K562 treated with DMSO at 1 percent for 12 hours (cell line): ENCODE results near the gene DIDO1. TPM values are rescaled to one million over a fixed set of nuclear protein-coding genes. Genes with fewer than 3 reads are reported as not detected.

Source experiments
- total RNA-seq: library from RNA; unstranded; fragments of 300-600 nt; gene quantifications from 2 replicates; pipeline ENCODE4 v1.2.3, GENCODE V29; 2022; ENCODE audit not compliant: insufficient read depth

Gene DIDO1
- 7.3 and 33.6 TPM in 2 replicates for total RNA-seq

GRCh38 chr20:62926229-62927127 lies at the start of gene DIDO1:
Gene DIDO1 (minus strand): TSS chr20:62926505.

GRCh38 chr20:62952373-62952967 lies 26.2 kb upstream of the DIDO1 start, which contains the start of gene SLC17A9:
Gene SLC17A9 (plus strand): TSS chr20:62952709. CDS start chr20:62952831, 122 bp downstream.

GRCh38 chr20:62938105-62938888 lies 12.0 kb upstream of the DIDO1 start, which contains the start of gene GID8:
Gene GID8 (plus strand): TSS chr20:62938147. CDS start chr20:62941503, 3,356 bp downstream.

GRCh38 chr20:62861726-62862336 lies 64.5 kb downstream of the DIDO1 start, which contains the start of gene TCFL5:
Gene TCFL5 (minus strand): TSS chr20:62861822. CDS start chr20:62861670, 152 bp downstream.

Other genes starting within 250 kb of the DIDO1 start
- gene NTSR1, start 217.7 kb downstream of the DIDO1 start, total RNA-seq, result not detected in 2 replicates
- 11.6 and 12.8 TPM in 2 replicates for gene MRGBP, start 130.0 kb downstream of the DIDO1 start, total RNA-seq
- 33.6 and 36.1 TPM in 2 replicates for gene OGFR, start 121.7 kb downstream of the DIDO1 start, total RNA-seq
- gene COL9A3, start 109.5 kb downstream of the DIDO1 start, total RNA-seq, result 1.5 and 2.5 TPM in 2 replicates
- 7.8 and 14.2 TPM in 2 replicates for gene TCFL5, start 64.7 kb downstream of the DIDO1 start, total RNA-seq
- gene GID8, start 11.6 kb upstream of the DIDO1 start, total RNA-seq, result 17.7 and 26.9 TPM in 2 replicates
- not detected in 2 replicates for gene SLC17A9, start 26.2 kb upstream of the DIDO1 start, total RNA-seq
- not detected in 2 replicates for gene BHLHE23, start 80.5 kb upstream of the DIDO1 start, total RNA-seq